Hematopoietic multipotent progenitor cell treated with erythropoietin and hydrocortisone succinate and interleukin-3 and kit ligand, for 17 days (in vitro differentiated cells): Measurements from ENCODE around the gene OR1D5.
"Not testable (repeated sequence)": the region's sequence is repeated elsewhere in the genome, so short reads cannot be mapped to it uniquely, and the experiment has no call there.

ENCODE experiments used
- DNase-seq: peaks from one replicate; pipeline ENCODE4 v3.0.0-alpha.2; 2015; ENCODE audit warnings: low spot score

OR1D5 gene

GRCh38 chr17:3032258-3033247, 30.9 kb downstream of the OR1D5 start:
- DNase-seq = no peak

DNA sequence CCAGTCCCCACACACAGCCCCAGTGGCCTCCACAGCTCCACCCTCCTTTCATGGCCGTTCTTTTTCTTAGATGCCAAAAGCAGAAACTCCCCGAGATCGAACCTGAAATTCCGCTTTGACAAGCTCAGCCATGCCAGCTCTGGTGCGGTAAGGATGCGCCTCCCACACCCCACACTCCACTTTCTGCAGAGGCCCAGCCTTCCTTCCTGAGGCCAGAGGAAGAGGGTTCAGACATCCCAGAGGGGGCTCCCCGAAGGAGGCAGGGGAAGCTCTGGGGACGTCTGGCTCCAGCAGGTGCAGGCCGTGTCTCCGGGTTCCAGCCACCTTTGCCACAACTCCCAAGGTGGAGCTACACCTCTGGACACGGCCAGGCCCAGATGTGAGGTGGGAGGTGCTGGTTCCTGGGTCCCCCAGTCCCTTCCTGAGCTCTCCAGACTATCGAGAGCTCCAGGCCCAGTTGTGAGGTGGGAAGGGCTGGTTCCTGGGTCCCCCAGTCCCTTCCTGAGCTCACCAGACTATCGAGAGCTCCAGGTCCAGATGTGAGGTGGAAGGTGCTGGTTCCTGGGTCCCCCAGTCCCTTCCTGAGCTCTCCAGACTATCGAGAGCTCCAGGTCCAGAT, 32.4 kb downstream of the OR1D5 start:
- DNase-seq = not testable (repeated sequence)

DNA sequence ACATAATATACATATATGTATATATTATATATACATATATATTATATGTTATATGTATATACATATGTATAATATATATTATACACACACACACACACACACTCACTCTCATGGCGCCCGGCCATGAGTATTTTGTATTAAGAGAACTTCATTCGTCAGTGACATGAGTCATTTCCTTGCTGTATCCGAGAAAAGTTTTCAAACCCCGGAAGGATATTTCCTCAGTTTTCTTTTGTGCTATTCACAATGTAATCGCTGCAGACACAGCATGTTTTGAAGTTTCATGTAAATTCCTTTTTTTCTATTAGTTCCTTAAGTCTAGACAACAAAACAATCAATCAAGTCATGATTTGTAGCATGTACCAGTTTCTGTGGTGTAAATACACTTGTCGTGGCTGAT, 33.3 kb downstream of the OR1D5 start:
- DNase-seq = no peak

DNA sequence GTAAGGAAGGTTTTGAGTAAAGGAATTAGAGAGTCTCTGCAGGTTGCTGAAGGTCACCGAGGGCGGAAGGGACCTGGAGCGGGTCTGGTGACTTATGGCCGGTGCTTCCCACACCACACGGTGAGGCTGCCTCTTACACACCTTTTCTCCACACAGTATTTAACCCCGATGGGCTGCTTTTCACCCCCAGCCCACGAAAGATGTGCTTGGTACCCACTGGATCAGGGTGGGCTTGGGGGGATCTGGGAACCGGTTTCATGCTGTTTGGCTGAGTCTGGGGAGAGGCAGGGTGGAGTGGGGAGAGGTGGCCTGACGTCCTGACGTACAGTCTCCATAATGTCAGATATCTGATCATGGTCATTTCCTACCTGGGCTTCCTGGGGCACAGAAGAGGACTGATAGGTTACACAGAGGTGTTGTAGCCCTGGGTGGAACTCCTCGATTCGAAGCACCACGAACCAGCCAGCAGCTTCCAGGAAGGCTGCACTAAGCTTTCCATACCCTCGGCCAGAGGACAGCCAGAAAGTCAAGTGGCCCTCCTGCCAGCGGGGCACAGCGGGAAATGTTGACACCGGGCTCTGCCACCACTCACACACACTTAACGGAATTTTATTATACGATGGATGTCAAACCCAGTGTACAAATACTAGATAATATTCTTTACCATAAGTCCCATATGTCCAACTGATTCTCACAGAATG, 34.0 kb downstream of the OR1D5 start:
- DNase-seq = no peak

DNA sequence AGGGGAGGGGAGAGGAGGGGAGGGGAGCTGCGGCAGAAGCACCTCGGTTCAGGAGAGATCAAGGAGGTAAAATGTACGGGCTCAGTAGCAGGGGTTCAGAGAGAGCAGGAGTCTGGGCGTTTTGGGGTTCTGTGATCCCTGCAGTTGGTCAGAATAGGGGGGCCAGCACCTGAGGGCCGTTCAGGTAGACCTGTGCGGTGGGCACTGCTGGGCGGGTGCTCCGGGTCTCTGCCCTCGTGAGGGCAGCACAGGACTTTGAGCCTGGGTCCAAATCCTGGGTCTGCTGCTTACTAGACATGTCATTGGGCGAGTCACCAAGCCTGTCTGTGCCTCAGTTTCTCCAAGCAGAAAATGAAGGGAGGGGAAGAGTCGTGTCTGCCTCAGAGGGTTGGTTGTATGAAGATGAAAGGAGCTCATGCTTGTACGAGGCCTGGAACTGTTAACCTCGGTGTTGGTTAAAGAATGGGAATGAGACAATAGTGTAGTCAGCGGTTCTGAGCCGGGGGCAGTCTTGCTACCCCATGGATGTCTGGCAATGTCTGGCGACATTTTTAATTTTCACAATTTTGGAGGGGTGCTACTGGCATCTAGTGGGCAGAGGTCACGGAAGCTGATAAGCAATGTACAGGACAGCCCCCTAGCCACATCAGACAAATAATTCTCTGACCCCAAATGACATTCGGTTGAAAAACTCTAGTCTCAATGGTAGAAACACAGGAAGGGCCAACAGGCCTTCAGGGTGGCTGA, 35.4 kb downstream of the OR1D5 start:
- no peak for DNase-seq

DNA sequence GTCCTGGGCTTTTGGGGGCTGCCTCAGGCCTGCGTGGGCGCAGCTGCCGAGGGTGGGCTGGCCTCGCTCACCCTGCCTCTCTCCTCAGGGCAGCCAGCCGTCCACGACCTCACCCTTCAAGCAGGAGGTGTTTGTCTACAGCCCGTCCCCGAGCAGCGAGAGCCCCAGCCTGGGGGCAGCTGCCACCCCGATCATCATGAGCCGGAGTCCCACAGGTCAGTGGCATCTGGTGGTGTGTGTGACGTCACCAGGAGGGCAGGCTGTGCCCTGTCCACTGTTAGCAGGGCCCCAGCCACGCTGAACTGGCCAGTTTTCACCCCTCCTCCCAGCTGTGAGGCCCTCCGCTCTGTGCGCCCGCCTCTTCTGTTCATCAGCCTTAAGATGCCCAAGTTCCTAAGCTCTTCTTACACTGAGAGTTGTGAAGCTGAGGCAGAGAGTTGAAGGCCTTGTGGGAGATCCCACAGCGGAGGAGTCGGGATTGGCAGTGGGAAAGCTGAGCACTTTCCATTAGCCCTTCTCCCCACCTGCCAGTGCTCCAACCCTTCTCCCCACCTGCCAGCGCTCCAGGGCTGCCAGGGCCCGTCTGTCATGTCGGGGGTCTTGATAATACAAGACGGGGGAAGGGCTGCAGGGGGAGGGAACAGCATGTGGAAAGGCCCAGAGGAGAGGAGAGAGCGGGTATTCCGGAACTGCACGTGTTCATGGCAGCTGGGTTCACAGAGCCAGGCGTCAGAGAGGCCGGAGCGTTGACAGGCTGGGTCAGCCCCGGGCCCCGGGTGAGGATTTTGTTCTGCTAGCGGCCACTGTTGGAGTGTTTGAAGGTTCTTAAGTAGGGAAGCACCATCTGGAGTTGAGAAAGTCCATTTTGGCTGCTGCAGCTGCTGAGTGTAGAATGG, 36.3 kb downstream of the OR1D5 start:
- no peak for DNase-seq

DNA sequence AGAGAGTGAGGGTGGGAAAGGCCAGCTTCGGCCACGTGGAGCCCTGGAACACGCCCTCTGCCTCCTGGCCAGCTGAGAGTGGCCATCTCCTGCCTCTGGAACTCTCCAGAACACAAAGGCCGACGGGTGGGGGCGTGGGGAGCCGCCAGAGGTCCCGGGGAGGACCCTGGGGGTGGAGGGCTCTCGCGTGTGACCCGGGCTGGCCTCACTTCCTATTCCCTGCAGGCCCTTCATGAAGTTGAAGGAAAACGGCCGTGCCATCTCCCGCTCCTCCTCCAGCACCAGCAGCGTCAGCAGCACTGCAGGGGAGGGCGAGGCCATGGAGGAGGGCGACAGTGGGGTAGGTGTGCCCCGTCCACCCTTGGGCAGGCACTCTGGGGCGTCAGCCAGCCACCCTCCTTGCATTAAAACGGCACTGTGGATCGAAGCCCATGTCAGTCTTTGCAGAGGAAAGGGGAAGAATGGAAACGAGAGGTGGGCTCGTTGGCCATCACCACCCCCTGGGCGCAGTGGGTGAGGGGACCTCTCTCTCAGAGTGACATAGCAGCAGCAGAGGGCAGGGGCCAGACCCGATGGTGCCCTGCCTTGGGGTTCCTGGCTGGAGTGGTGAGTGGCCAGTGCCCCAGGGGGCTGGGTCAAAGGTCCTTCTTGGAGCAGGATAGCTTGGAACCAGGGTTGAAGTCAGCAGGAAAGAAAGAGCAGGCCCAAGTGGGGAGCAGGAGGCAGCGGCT, 37.1 kb downstream of the OR1D5 start:
- DNase-seq = no peak

DNA sequence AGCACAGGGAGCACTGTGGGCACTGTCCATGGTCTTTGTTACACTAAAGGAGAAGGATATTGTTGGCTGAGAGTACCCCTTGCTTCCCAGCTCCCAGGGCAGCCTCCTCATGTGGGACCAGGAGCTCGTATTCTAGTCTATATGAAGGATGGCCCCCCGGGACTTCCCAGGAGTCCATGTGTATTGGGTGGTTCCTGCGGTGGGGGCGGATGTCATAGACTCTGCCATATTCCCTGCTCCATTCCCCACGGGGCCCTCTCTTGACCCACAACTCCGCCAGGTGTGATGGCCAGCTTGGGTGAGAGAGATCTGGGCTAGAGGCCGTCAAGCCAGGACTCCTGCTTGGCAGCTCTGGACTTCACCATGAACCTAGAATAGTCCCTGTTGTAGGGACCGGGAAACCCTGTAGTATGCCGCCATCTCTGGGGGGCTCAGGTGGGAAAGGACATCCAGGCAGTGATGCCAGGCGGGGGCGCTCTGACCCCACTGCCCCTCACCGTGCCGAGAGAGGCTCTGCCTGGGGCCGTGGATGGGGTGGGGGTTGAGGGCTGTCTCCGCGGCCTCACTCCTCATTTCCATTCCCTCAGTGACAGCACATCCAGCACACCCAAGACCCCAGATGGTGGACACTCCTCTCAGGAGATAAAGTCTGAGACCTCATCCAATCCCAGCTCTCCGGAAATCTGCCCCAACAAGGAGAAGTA, 37.8 kb downstream of the OR1D5 start:
- no peak for DNase-seq

DNA sequence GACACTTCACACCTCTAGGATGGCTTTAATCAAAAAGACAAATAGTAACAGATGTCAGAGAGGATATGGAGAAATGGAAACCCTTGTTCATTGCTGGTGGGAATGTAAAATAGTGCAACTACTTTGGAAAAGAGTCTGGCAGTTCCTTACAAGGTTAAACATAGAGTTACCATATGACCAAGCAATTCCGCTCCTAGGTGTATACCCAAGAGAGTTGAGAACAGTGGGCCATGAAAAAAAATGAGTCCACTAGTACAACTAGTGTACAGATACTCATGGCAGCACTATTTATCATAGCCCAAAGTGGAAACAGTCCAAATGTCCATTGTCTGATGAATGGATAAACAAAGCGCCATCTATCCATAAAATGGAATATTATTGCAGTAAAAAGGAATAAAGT, 39.1 kb downstream of the OR1D5 start:
- no peak for DNase-seq

DNA sequence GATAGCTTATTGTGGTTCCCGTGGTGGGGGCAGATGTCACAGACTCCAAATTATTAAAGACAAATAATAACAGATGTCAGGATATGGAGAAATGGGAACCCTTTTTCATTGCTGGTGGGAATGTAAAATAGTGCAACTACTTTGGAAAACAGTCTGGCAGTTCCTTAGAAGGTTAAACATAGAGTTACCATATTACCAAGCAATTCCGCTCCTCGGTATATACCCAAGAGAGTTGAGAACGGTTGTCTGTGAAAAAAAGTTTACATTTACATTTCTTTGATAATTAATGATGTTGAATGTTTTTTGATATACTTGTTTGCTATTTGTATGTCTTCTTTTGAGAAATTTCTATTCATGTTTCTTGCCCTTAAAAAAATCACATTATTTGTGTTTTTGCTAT, 41.2 kb downstream of the OR1D5 start:
- no peak for DNase-seq

- no peak for DNase-seq
These were observed 43.0 kb downstream of the OR1D5 start for GRCh38 chr17:3020381-3020780.

DNA sequence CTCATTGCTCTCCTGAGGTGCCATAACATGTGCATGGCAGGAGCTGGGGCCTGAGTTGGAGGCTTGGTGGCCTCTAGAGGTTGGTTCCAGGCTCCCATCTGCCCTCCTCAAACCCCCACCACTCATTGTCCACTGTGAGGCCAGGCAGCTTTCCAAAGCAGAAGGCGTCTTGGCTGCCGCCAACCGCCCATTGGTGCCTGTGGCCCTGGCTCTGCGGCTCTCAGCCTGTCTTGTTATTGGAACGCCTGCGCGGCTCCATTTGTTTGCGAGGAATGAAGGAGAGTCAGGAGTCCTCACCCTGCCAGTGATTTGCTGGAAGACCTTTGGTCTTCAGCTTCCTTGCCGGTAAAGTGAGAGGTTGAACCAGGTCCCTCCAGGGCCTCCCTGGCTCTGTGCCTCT, 43.6 kb downstream of the OR1D5 start:
- DNase-seq = no peak

DNA sequence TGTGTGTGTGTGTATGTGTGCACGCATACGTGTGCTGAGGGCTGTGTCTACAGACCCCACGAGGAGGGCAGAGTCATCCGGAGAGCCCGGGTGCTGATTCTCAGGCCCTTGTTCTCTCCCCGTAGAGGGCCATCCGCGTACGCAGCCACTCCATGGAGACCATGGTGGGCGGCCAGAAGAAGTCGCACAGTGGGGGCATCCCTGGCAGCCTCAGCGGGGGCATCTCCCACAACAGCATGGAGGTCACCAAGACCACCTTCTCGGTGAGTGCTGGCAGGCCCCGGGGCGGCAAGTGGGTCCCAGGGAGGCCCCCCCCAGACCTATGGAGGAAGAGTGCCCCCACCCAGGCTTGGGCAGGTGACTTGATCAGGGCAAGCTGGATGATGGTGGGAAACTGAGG, 45.5 kb downstream of the OR1D5 start:
- no peak for DNase-seq

DNA sequence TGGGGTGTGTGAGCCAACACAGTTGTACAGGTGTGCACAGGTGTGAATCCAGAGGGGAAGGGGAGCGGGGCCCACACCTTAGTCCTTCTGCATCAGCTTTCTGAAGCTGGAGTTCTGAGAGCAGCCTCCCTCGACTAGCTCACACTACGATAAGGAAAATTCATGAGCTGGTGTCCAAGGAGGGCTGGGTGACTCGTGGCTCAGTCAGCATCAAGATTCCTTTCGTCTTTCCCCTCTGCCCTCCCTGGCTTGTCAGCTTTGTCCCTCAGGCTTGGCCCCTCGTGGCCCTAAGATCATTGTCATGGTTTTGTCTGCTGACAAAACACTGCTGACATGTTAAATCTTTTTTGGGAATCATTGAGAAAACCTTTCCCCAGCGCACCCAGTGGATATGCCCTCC, 47.5 kb downstream of the OR1D5 start:
- DNase-seq = no peak

- DNase-seq = peak; percentile 18
These were observed 50.4 kb downstream of the OR1D5 start for GRCh38 chr17:3012926-3013581.
